ENCODE measurements around the gene APBB1IP. TPM values are rescaled to one million over a fixed set of nuclear protein-coding genes. Genes with fewer than 3 reads are reported as not detected.

The APBB1IP gene
- total RNA-seq, 1 experiment from 2014 or later, result not detected

DNA sequence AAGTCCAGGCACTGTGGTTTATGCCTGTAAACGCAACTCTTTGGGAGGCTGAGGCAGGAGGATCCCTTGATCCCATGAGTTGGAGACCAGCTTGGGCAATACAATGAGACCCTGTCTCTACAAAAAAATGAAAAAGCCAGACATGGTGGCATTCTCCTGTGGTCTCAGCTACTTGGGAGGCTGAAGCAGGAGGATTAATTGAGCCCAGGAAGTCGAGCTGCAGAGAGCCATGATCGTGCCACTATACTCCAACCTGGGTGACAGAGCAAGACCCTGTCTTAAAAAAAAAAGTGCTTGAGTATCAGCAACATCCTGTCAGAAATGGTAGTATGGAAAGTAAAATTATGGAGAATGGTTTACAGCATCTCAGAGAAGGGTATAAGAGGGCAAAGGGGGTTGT lies 11.6 kb downstream of the APBB1IP start:
- no peak for DNase-seq (ENCODE audit: unreplicated experiment)
- BruUV-seq (replicated peaks), result no TSS peak
- ChIA-PET CTCF (no interaction called here), POLR2A (no interaction called here)
- TF ChIP-seq, protein P1, sequence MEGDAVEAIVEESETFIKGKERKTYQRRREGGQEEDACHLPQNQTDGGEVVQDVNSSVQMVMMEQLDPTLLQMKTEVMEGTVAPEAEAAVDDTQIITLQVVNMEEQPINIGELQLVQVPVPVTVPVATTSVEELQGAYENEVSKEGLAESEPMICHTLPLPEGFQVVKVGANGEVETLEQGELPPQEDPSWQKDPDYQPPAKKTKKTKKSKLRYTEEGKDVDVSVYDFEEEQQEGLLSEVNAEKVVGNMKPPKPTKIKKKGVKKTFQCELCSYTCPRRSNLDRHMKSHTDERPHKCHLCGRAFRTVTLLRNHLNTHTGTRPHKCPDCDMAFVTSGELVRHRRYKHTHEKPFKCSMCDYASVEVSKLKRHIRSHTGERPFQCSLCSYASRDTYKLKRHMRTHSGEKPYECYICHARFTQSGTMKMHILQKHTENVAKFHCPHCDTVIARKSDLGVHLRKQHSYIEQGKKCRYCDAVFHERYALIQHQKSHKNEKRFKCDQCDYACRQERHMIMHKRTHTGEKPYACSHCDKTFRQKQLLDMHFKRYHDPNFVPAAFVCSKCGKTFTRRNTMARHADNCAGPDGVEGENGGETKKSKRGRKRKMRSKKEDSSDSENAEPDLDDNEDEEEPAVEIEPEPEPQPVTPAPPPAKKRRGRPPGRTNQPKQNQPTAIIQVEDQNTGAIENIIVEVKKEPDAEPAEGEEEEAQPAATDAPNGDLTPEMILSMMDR (IDR thresholded peaks at IDR 0.05; ENCODE audit: unreplicated experiment), result no peak
- no peak overlapping the region for H3K27ac Mint-ChIP-seq (ENCODE audit: low read depth, unreplicated experiment)
- H3K4me1 Mint-ChIP-seq (ENCODE audit: insufficient read depth, unreplicated experiment), result no peaks in the 10 kb centered on the region
- H3K36me3 Mint-ChIP-seq (ENCODE audit: insufficient read depth, unreplicated experiment), result no peaks in the 10 kb centered on the region
- H3K4me3 Mint-ChIP-seq (ENCODE audit: unreplicated experiment), result no peak overlapping the region
- intact Hi-C loops (cut with micrococcal nuclease), result no loop called here
- no peaks in the 10 kb centered on the region for H3K27me3 Mint-ChIP-seq (ENCODE audit: insufficient read depth, unreplicated experiment)
- H3K9me3 Mint-ChIP-seq (ENCODE audit: unreplicated experiment), result no peaks in the 10 kb centered on the region

GRCh38 chr10:26451903-26452302 lies 13.8 kb downstream of the APBB1IP start:
- Mint-ChIP-seq H3K27me3 (ENCODE audit: insufficient read depth, unreplicated experiment) (peaks cover 16% of the 10 kb centered on the region), H3K4me3 (ENCODE audit: unreplicated experiment) (no peak overlapping the region), H3K4me1 (ENCODE audit: insufficient read depth, unreplicated experiment) (peaks cover 7% of the 10 kb centered on the region), H3K36me3 (ENCODE audit: insufficient read depth, unreplicated experiment) (no peaks in the 10 kb centered on the region), H3K27ac (ENCODE audit: low read depth, unreplicated experiment) (no peak overlapping the region), H3K9me3 (ENCODE audit: unreplicated experiment) (no peaks in the 10 kb centered on the region)
- CTCF ChIA-PET, result no interaction called here
- intact Hi-C loops (cut with micrococcal nuclease), result no loop called here
- POLR2A ChIA-PET, result no interaction called here
- no peak for DNase-seq (ENCODE audit: unreplicated experiment)
- BruUV-seq (replicated peaks), result no TSS peak
- TF ChIP-seq, protein P1 (IDR thresholded peaks at IDR 0.05; ENCODE audit: unreplicated experiment), result no peak

- Mint-ChIP-seq H3K36me3 (ENCODE audit: insufficient read depth, unreplicated experiment) (no peaks in the 10 kb centered on the region), H3K9me3 (ENCODE audit: unreplicated experiment) (no peaks in the 10 kb centered on the region), H3K4me1 (ENCODE audit: insufficient read depth, unreplicated experiment) (peaks cover 7% of the 10 kb centered on the region), H3K27ac (ENCODE audit: low read depth, unreplicated experiment) (no peak overlapping the region), H3K4me3 (ENCODE audit: unreplicated experiment) (no peak overlapping the region), H3K27me3 (ENCODE audit: insufficient read depth, unreplicated experiment) (peaks cover 34% of the 10 kb centered on the region)
- no peak for DNase-seq (ENCODE audit: unreplicated experiment)
- ChIA-PET CTCF (no interaction called here), POLR2A (no interaction called here)
- intact Hi-C loops (cut with micrococcal nuclease), result no loop called here
- TF ChIP-seq, protein P1 (IDR thresholded peaks at IDR 0.05; ENCODE audit: unreplicated experiment), result no peak
- no TSS peak for BruUV-seq (replicated peaks)
These were observed 15.7 kb downstream of the APBB1IP start for GRCh38 chr10:26453850-26454249.

GRCh38 chr10:26454891-26455290 lies 16.8 kb downstream of the APBB1IP start:
- no peak for DNase-seq (ENCODE audit: unreplicated experiment)
- Mint-ChIP-seq H3K4me3 (ENCODE audit: unreplicated experiment) (no peak overlapping the region), H3K27me3 (ENCODE audit: insufficient read depth, unreplicated experiment) (peaks cover 34% of the 10 kb centered on the region), H3K4me1 (ENCODE audit: insufficient read depth, unreplicated experiment) (peaks cover 7% of the 10 kb centered on the region), H3K36me3 (ENCODE audit: insufficient read depth, unreplicated experiment) (no peaks in the 10 kb centered on the region), H3K27ac (ENCODE audit: low read depth, unreplicated experiment) (no peak overlapping the region), H3K9me3 (ENCODE audit: unreplicated experiment) (no peaks in the 10 kb centered on the region)
- CTCF ChIA-PET, result no interaction called here
- POLR2A ChIA-PET, result no interaction called here
- intact Hi-C loops (cut with micrococcal nuclease), result no loop called here
- BruUV-seq (replicated peaks), result no TSS peak
- TF ChIP-seq, protein P1 (IDR thresholded peaks at IDR 0.05; ENCODE audit: unreplicated experiment), result no peak
